ENCODE data around the gene AGBL4.

DNA sequence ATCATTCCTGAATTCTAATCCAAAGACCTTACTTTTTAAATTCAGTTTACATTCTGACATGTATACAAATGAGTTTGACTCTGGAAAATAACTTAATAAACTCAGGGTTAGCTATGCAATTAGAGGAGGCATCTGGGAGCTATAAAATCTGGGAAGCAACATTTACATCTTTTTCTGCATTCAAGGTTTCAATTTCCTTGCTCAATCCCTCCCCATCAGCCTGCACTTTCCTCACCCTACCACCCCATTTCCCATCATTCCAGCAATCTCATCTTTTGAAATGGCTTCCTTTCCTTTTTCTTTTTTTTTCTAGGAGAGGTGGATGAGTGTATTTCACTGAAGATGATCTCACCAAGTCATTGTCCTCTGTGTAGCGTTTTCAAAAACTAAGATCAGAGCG is 1181.8 kb downstream of the AGBL4 start:
- TF ChIP-seq, protein P1, sequence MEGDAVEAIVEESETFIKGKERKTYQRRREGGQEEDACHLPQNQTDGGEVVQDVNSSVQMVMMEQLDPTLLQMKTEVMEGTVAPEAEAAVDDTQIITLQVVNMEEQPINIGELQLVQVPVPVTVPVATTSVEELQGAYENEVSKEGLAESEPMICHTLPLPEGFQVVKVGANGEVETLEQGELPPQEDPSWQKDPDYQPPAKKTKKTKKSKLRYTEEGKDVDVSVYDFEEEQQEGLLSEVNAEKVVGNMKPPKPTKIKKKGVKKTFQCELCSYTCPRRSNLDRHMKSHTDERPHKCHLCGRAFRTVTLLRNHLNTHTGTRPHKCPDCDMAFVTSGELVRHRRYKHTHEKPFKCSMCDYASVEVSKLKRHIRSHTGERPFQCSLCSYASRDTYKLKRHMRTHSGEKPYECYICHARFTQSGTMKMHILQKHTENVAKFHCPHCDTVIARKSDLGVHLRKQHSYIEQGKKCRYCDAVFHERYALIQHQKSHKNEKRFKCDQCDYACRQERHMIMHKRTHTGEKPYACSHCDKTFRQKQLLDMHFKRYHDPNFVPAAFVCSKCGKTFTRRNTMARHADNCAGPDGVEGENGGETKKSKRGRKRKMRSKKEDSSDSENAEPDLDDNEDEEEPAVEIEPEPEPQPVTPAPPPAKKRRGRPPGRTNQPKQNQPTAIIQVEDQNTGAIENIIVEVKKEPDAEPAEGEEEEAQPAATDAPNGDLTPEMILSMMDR (IDR thresholded peaks at IDR 0.05): no peak
- no peak for TF ChIP-seq ZFX (IDR thresholded peaks at IDR 0.05; ENCODE audit: borderline replicate concordance)

Measured in 22Rv1 (cell line).